ENCODE measurements around the gene NLN. TPM values are rescaled to one million over a fixed set of nuclear protein-coding genes. Genes with fewer than 3 reads are reported as not detected.

NLN gene
- total and polyA plus RNA-seq, 9 of the 15 experiments (the other 6 are each of a cell fraction or from before 2014, with no cell fraction given) = 6.9 to 45.2 (median 28.8) TPM

DNA sequence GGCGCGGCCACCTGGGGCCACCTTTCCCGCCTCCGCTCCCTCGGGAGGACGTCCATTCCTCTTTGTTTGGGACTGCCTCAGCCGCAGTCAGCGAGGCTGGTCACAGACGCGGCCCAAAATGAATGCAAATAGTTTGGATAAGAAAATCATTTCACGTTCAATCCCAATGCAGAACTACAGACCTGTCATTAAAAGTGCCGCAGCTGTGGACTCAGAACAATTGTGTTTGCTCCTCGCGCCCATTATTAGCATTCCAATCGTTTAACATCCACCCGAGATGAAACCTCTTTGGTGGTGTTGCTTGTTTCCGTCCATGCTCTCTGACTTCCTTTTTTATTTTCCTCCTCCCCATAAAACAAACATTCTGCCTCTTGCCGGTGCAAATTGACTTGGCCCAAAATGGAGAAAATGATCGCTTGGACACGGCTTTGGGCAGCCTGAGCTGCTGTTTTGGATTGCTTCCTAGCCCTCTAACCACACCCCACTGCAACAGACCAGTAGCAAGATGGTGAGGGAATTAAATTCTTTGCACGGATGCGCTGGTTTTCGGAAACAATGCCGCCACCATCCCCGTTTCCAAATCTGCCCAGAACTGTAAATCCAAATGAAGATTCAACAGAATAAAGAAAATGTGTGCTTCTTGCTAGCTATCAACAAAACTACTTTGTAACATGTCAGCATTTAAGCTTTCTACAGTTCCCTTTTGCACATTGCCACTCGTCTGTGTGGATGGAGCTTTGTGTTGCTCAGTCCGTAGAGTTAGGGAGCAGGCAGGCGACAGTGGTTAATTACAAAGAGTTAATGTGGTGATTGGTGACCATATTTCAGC, 784 bp downstream of the NLN start (continued):
- TF ChIP-seq ZBTB26 (CRISPR knock-in tag; IDR thresholded peaks at IDR 0.05) (no peak), SP1 (CRISPR knock-in tag; IDR thresholded peaks at IDR 0.05) (no peak), SOX6 (IDR thresholded peaks at IDR 0.05) (no peak), ATF2 (CRISPR knock-in tag; IDR thresholded peaks at IDR 0.05) (no peak), RCOR1 (IDR thresholded peaks at IDR 0.05; ENCODE audit: borderline replicate concordance in 1 of 2, low read depth in 2 of 2, low read length in 2 of 2) (no peak), THAP12 (CRISPR knock-in tag; IDR thresholded peaks at IDR 0.05) (no peak), NUFIP1 (IDR thresholded peaks at IDR 0.05; ENCODE audit: partially characterized antibody) (no peak), BACH1 (tag; IDR thresholded peaks at IDR 0.05) (no peak), NR2C2 (CRISPR knock-in tag; IDR thresholded peaks at IDR 0.05) (no peak), NR2C2 (tag; IDR thresholded peaks at IDR 0.05) (no peak), ZNF766 (CRISPR knock-in tag; conservative IDR thresholded peaks at IDR 0.05) (no peak), HNRNPL (IDR thresholded peaks at IDR 0.05; ENCODE audit: low read depth, low read length) (no peak), KHSRP (IDR thresholded peaks at IDR 0.05) (no peak), HDGF (IDR thresholded peaks at IDR 0.05) (no peak), TRIM24 (IDR thresholded peaks at IDR 0.05) (no peak), KLF1 (tag; IDR thresholded peaks at IDR 0.05) (0 out of 2 replicates have a peak, but pooled peaks have one; percentile 11), ZNF174 (CRISPR knock-in tag; IDR thresholded peaks at IDR 0.05) (no peak), ZNF778 (CRISPR knock-in tag; IDR thresholded peaks at IDR 0.05) (no peak), HMGN3 (IDR thresholded peaks at IDR 0.05; ENCODE audit: borderline replicate concordance, extremely low read depth, insufficient read length, low read depth, low read length) (no peak), PCBP1 (IDR thresholded peaks at IDR 0.05; ENCODE audit: low read depth, low read length, poor library complexity, severe bottlenecking) (no peak), ZNF23 (CRISPR knock-in tag; IDR thresholded peaks at IDR 0.05) (no peak), PPARD (CRISPR knock-in tag; IDR thresholded peaks at IDR 0.05) (no peak)
- TF ChIP-seq, protein P1, sequence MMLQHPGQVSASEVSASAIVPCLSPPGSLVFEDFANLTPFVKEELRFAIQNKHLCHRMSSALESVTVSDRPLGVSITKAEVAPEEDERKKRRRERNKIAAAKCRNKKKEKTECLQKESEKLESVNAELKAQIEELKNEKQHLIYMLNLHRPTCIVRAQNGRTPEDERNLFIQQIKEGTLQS (IDR thresholded peaks at IDR 0.05) = no peak
- TF ChIP-seq, protein P1 (CRISPR knock-in tag; conservative IDR thresholded peaks at IDR 0.05) = no peak
